ENCODE data around the gene CNTF.

CNTF gene

GRCh38 chr11:58631378-58631777 lies 8.9 kb downstream of the CNTF start:
- DNase-seq (ENCODE audit: low read depth) = no peak
- TF ChIP-seq CTCF (conservative IDR thresholded peaks at IDR 0.05; ENCODE audit: low read depth, low read length) = no peak
- no peak overlapping the region for H3K4me3 ChIP-seq (ENCODE audit: low read depth, low read length)

GRCh38 chr11:58632510-58632909 lies 10.0 kb downstream of the CNTF start:
- TF ChIP-seq CTCF (conservative IDR thresholded peaks at IDR 0.05; ENCODE audit: low read depth, low read length) = no peak
- no peak overlapping the region for H3K4me3 ChIP-seq (ENCODE audit: low read depth, low read length)
- DNase-seq (ENCODE audit: low read depth) = no peak

- no peak for DNase-seq (ENCODE audit: low read depth)
- no peak overlapping the region for H3K4me3 ChIP-seq (ENCODE audit: low read depth, low read length)
- peak; percentile 17 for TF ChIP-seq CTCF (conservative IDR thresholded peaks at IDR 0.05; ENCODE audit: low read depth, low read length)
Observed at GRCh38 chr11:58636587-58636986, 14.1 kb downstream of the CNTF start.

GRCh38 chr11:58637371-58637770 lies 14.9 kb downstream of the CNTF start:
- TF ChIP-seq CTCF (conservative IDR thresholded peaks at IDR 0.05; ENCODE audit: low read depth, low read length) = no peak
- no peak overlapping the region for H3K4me3 ChIP-seq (ENCODE audit: low read depth, low read length)
- no peak for DNase-seq (ENCODE audit: low read depth)

- no peak for DNase-seq (ENCODE audit: low read depth)
- TF ChIP-seq CTCF (conservative IDR thresholded peaks at IDR 0.05; ENCODE audit: low read depth, low read length) = no peak
- H3K4me3 ChIP-seq (ENCODE audit: low read depth, low read length) = no peak overlapping the region
Observed at GRCh38 chr11:58639103-58639502, 16.6 kb downstream of the CNTF start.

- DNase-seq (ENCODE audit: low read depth) = no peak
- no peak overlapping the region for H3K4me3 ChIP-seq (ENCODE audit: low read depth, low read length)
- TF ChIP-seq CTCF (conservative IDR thresholded peaks at IDR 0.05; ENCODE audit: low read depth, low read length) = no peak
Observed at GRCh38 chr11:58639669-58640068, 17.2 kb downstream of the CNTF start.

- no peak for DNase-seq (ENCODE audit: low read depth)
- TF ChIP-seq CTCF (conservative IDR thresholded peaks at IDR 0.05; ENCODE audit: low read depth, low read length) = no peak
- no peak overlapping the region for H3K4me3 ChIP-seq (ENCODE audit: low read depth, low read length)
Observed at GRCh38 chr11:58640386-58641023, 18.0 kb downstream of the CNTF start.
